ENCODE measurements around the gene MSANTD4. TPM values are rescaled to one million over a fixed set of nuclear protein-coding genes. Genes with fewer than 3 reads are reported as not detected.
"Not testable (repeated sequence)": the region's sequence is repeated elsewhere in the genome, so short reads cannot be mapped to it uniquely, and the experiment has no call there.

Gene MSANTD4
- 9.7 TPM for total RNA-seq

- Histone ChIP-seq H3K9me3 (ENCODE audit: low read depth, low read length) (peaks cover 8% of the 10 kb centered on the region), H3K27me3 (ENCODE audit: insufficient read depth, low read length) (peaks cover 5% of the 10 kb centered on the region), H3K4me1 (ENCODE audit: insufficient read depth, low read length) (peaks cover 21% of the 10 kb centered on the region), H3K4me3 (ENCODE audit: low read length) (peak within 1 kb of the TSS; percentile 83)
These were observed at the start of gene MSANTD4 for GRCh38 chr11:106021967-106022794. TSS of gene MSANTD4 (minus strand) at chr11:106022240. CDS start at chr11:106010917, 11,323 bp downstream.

- H3K4me1 ChIP-seq (ENCODE audit: insufficient read depth, low read length): no peaks in the 10 kb centered on the region
- H3K4me3 ChIP-seq (ENCODE audit: low read length): no peak overlapping the region
- H3K27me3 ChIP-seq (ENCODE audit: insufficient read depth, low read length): no peaks in the 10 kb centered on the region
- no peaks in the 10 kb centered on the region for H3K9me3 ChIP-seq (ENCODE audit: low read depth, low read length)
These were observed 48.6 kb upstream of the MSANTD4 start for GRCh38 chr11:106070606-106071005.

- no peaks in the 10 kb centered on the region for H3K27me3 ChIP-seq (ENCODE audit: insufficient read depth, low read length)
- H3K4me1 ChIP-seq (ENCODE audit: insufficient read depth, low read length): no peaks in the 10 kb centered on the region
- H3K4me3 ChIP-seq (ENCODE audit: low read length): no peak overlapping the region
- no peaks in the 10 kb centered on the region for H3K9me3 ChIP-seq (ENCODE audit: low read depth, low read length)
These were observed 41.0 kb upstream of the MSANTD4 start for GRCh38 chr11:106063009-106063408.

GRCh38 chr11:106061954-106062949 is 40.2 kb upstream of the MSANTD4 start:
- H3K27me3 ChIP-seq (ENCODE audit: insufficient read depth, low read length): no peaks in the 10 kb centered on the region
- no peaks in the 10 kb centered on the region for H3K4me1 ChIP-seq (ENCODE audit: insufficient read depth, low read length)
- no peaks in the 10 kb centered on the region for H3K9me3 ChIP-seq (ENCODE audit: low read depth, low read length)
- H3K4me3 ChIP-seq (ENCODE audit: low read length): no peak overlapping the region

- Histone ChIP-seq H3K9me3 (ENCODE audit: low read depth, low read length) (no peaks in the 10 kb centered on the region), H3K4me3 (ENCODE audit: low read length) (no peak overlapping the region), H3K27me3 (ENCODE audit: insufficient read depth, low read length) (no peaks in the 10 kb centered on the region), H3K4me1 (ENCODE audit: insufficient read depth, low read length) (no peaks in the 10 kb centered on the region)
These were observed 39.3 kb upstream of the MSANTD4 start for GRCh38 chr11:106061249-106061784.

GRCh38 chr11:106059617-106060016 is 37.6 kb upstream of the MSANTD4 start:
- no peak overlapping the region for H3K4me3 ChIP-seq (ENCODE audit: low read length)
- H3K27me3 ChIP-seq (ENCODE audit: insufficient read depth, low read length): no peaks in the 10 kb centered on the region
- no peaks in the 10 kb centered on the region for H3K9me3 ChIP-seq (ENCODE audit: low read depth, low read length)
- no peaks in the 10 kb centered on the region for H3K4me1 ChIP-seq (ENCODE audit: insufficient read depth, low read length)

- not testable (repeated sequence) for H3K27me3 ChIP-seq (ENCODE audit: insufficient read depth, low read length); H3K9me3 ChIP-seq (ENCODE audit: low read depth, low read length); H3K4me3 ChIP-seq (ENCODE audit: low read length); H3K4me1 ChIP-seq (ENCODE audit: insufficient read depth, low read length)
These were observed 36.3 kb upstream of the MSANTD4 start for GRCh38 chr11:106058377-106058776.

- Histone ChIP-seq H3K27me3 (ENCODE audit: insufficient read depth, low read length) (peaks cover 4% of the 10 kb centered on the region), H3K4me3 (ENCODE audit: low read length) (no peak overlapping the region), H3K9me3 (ENCODE audit: low read depth, low read length) (no peaks in the 10 kb centered on the region), H3K4me1 (ENCODE audit: insufficient read depth, low read length) (no peaks in the 10 kb centered on the region)
These were observed 29.1 kb upstream of the MSANTD4 start for GRCh38 chr11:106051103-106051502.

- no peak overlapping the region for H3K4me3 ChIP-seq (ENCODE audit: low read length)
- no peaks in the 10 kb centered on the region for H3K9me3 ChIP-seq (ENCODE audit: low read depth, low read length)
- H3K4me1 ChIP-seq (ENCODE audit: insufficient read depth, low read length): no peaks in the 10 kb centered on the region
- H3K27me3 ChIP-seq (ENCODE audit: insufficient read depth, low read length): peaks cover 5% of the 10 kb centered on the region
These were observed 27.9 kb upstream of the MSANTD4 start for GRCh38 chr11:106049727-106050476.

- H3K4me3 ChIP-seq (ENCODE audit: low read length): no peak overlapping the region
- H3K27me3 ChIP-seq (ENCODE audit: insufficient read depth, low read length): peaks cover 5% of the 10 kb centered on the region
- H3K9me3 ChIP-seq (ENCODE audit: low read depth, low read length): no peaks in the 10 kb centered on the region
- no peaks in the 10 kb centered on the region for H3K4me1 ChIP-seq (ENCODE audit: insufficient read depth, low read length)
These were observed 25.6 kb upstream of the MSANTD4 start for GRCh38 chr11:106047631-106048030.

- Histone ChIP-seq H3K27me3 (ENCODE audit: insufficient read depth, low read length) (peaks cover 9% of the 10 kb centered on the region), H3K4me1 (ENCODE audit: insufficient read depth, low read length) (no peaks in the 10 kb centered on the region), H3K9me3 (ENCODE audit: low read depth, low read length) (no peaks in the 10 kb centered on the region), H3K4me3 (ENCODE audit: low read length) (no peak overlapping the region)
These were observed 21.5 kb upstream of the MSANTD4 start for GRCh38 chr11:106043540-106043939.

- H3K4me3 ChIP-seq (ENCODE audit: low read length): no peak overlapping the region
- H3K27me3 ChIP-seq (ENCODE audit: insufficient read depth, low read length): peaks cover 14% of the 10 kb centered on the region
- no peaks in the 10 kb centered on the region for H3K9me3 ChIP-seq (ENCODE audit: low read depth, low read length)
- no peaks in the 10 kb centered on the region for H3K4me1 ChIP-seq (ENCODE audit: insufficient read depth, low read length)
These were observed 10.8 kb upstream of the MSANTD4 start for GRCh38 chr11:106032861-106033260.

GRCh38 chr11:106031936-106032335 is 9.9 kb upstream of the MSANTD4 start:
- Histone ChIP-seq H3K9me3 (ENCODE audit: low read depth, low read length) (peaks cover 3% of the 10 kb centered on the region), H3K4me3 (ENCODE audit: low read length) (no peak overlapping the region), H3K4me1 (ENCODE audit: insufficient read depth, low read length) (no peaks in the 10 kb centered on the region), H3K27me3 (ENCODE audit: insufficient read depth, low read length) (peaks cover 14% of the 10 kb centered on the region)

GRCh38 chr11:106031202-106031810 is 9.3 kb upstream of the MSANTD4 start:
- H3K9me3 ChIP-seq (ENCODE audit: low read depth, low read length): peaks cover 8% of the 10 kb centered on the region
- no peak overlapping the region for H3K4me3 ChIP-seq (ENCODE audit: low read length)
- H3K4me1 ChIP-seq (ENCODE audit: insufficient read depth, low read length): no peaks in the 10 kb centered on the region
- H3K27me3 ChIP-seq (ENCODE audit: insufficient read depth, low read length): peaks cover 14% of the 10 kb centered on the region

Measured in mononuclear cell (primary cell).